HK-2 (cell line): Measurements from ENCODE around the gene CDR2L.
"Not testable (repeated sequence)": the region's sequence is repeated elsewhere in the genome, so short reads cannot be mapped to it uniquely, and the experiment has no call there.

Source experiments
- DNase-seq: peaks from one replicate; pipeline ENCODE4 v3.0.0-alpha.2; 2018; ENCODE audit not compliant: unreplicated experiment

Gene CDR2L

DNA sequence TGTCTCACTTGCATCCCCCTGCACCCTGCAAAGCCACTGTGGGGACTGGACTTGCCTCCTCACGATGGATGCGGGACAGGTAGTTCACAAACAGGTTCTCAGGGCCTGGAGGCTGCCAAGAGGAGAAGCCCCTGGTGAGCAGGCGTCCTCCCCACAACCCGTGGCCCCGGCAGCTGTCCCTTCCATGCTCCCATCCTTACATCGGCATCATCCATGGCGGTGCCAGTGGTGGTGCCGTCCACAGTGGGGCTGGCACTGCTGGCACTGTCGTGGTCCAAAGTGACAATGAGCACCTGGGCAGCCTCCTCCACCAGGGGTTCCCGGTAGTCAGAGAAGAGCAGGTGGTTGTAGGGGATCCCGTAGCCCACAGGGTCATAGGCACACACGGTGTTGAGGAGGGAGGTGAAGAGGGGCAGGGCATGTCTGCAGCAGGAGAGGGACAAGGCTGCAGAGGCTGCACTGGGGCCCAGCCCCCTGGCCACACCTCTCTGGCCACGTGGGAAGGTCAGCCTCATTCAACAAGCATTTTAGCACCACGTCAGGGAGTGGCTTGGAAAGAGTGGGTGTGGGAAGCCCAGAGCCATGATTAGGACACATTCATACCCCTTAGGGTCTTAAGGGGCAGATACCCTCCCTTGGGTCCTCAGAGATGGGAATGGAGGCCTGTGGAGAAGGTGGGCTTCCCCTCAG lies 27.5 kb upstream of the CDR2L start:
- DNase-seq: peak; percentile 35

DNA sequence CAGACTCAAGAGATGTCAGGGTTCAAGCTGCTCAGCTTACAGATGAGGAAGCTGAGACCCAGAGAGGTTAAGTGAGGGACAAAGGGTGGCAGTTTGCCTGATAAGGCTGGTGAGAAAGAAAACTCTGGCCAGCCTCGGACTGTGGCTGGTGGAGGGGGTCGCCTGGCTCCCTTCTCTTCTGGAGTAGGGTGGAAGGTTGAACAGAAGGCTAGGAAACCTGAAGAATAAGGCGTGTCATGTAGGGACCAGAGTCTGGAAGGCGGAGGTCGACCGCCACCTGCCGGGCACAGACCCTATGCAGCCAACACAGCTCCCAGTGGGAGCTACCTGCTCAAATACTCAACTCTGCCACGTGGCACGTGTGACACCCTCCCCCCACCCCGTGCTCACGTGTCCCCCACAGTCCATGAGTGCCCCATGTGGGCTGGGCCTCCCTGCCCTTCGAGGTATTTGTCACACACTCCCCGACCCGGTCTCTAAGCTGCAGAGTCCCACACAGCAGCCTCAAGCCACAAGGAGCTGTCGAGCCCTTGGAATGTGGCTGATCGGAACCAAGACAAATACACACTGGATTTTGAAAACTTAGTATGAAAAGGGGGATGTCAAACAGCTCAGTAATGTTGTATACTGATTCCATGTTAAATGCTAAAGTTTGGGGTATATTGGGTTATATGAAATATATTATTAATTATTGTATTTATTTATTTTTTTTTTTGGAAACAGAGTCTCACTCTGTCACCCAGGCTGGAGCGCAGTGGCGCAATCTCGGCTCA lies 26.7 kb upstream of the CDR2L start:
- DNase-seq: peak; percentile 76

DNA sequence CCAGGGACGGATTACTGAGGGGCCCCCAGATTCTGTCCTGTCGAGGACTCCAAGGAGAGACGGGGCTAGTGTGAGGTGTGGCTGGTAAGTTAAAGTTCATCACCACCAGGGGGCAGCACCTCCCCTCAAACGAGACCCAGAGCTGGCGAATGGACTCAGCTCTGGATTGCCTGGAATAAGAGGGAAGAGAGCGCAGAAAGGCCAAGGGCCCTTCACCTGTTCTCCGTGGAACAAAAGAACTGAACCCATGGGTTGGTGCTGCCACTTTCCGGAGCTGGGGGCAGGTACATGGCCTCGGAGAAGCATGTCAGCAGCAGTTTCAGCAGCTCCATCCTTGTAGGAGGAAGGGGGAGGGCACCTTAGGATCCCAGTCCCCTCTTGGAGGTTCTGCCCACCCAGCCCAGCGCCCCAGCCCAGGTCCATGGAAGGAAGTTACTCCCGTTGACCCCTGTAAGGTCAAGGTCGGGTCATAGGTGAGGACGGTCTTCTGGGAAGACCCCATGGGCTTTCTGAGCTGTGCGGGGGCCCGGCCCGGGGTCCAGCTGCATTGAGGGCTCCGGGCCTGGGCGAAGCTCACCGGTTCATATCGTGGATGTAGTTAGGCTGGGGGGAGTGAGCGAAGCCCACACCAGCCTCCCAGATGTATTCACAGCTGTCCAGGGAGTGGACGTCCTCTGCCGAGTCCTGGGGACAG lies 25.6 kb upstream of the CDR2L start:
- peak; percentile 90 for DNase-seq

DNA sequence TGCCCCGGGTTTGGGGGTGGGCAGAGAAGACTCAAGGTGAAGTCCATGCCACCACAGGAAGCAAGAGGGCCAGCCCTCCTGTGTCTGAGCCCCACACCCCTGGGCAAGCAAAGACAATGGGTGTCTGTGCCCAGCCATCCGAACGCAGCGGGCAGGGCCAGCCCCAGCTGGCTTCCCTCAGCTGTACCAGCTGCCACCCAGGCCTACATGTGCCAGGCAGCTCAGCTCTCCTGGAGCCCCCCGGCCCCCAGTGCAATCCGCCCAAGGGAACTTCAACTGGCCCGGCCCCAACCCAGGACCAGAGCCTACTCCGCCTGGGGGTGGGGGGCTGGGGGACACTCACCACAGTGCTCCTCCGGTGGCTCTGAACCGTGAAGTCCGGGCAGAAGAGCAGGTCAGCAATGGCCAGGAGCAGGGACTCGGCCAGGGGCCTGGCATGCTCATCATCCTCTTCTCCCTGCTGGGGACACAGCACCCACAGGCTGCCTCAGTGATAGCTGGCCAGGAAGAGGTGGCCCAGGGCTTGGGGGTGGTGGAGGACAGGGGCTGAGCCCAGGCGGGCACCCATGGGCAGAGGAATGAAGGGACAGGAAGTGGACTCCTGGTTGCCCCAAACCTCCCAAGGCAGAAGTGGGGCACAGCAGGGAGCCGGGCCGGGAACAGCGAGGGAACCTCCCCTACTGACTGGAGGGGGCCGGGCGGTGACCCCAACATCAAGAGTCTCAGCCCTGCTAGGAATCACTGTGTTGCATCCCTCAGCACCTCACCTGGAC lies 24.6 kb upstream of the CDR2L start:
- no peak for DNase-seq

DNA sequence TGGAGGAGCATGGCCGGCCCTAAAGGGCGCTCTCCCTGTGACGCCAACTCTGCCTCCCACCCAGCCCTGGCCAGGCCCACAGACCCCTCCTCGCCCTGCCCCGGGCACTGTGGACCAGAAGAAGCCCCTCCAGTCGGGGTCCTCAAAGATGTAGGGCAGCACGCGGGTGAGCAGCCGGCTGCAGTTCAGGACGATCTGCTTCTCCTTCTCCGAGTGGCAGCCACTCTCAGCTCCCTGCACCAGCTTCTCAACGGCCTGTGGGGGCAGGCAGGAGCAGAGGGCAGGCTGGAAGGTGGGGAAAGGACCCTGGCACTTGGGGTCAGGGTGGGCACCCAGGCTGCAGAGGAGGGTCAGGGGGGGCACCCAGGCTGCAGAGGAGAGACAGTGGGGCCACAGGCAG lies 23.8 kb upstream of the CDR2L start:
- no peak for DNase-seq

DNA sequence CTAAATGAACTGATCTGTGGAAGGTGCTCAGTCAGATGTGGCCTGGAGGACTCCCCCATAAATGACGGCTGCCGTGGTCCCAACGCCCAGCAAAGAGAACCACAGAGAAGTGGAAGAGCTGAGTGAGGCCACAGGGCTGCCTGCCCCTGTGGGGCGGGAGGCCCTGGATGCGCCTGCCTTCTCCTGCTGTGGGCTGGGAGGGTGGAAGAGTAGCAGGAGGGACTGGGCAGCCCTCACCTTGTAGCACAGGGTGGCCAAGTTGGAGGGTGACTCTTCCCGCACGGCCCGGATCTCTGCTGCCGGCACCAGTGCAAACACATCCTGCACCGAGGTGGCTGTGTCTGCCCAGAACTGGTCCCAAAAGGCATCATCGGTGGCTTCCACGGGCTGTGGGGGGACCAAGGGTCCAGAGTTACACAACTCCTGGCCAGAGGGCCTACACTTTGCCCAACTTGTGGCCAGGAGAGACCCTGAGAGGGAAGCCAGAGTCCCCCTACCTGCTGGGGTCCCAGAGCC lies 23.1 kb upstream of the CDR2L start:
- no peak for DNase-seq

DNA sequence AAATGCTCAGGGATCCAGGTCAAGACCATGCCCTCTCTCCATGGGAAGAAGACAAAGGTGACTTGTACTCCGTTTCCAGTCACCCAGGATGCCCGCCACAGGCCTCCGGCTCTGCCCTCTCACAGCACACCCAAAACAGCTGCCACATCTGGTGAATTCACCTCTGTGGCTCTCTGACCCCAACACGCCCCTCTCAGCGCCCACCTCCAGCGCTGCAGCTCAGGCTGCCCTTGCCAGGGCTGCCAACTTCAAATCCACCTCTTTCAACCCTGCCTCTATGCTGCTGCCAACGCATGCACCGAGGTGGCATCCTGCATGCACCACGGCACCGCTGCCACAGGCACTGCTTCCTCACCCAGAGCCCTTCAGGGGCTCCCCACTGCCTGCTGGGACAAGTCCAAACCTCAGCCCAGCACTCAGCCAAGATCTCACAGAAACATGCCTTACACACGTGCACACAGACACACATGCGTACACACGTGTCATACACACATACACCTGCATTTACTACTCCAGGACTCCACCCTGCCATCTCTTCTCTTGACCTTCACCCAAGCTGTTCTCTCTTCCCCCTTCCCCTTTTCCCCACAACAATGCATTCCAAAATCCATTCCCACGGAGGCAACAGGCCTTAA lies 22.3 kb upstream of the CDR2L start:
- DNase-seq: no peak

DNA sequence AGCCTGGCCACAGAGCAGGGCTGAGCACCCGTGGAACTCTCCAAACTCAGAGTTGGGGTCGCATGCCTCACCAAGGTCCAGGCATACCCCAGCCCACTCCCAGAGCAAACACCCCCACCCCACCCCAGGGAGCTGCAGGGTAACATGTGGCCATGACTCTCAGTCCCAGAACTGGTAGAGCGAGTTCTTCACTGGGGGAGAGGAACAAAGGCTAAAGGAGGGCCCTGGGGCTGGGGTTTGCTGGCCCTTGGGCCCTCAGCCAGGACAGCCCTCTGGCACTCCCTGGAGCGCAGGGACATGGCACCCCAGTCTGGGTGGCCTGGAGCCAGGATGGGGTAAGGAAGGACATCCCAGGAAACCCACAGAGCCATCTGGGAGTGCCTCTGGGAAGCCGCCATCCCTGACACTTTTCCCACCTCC lies 19.1 kb upstream of the CDR2L start:
- DNase-seq: no peak

DNA sequence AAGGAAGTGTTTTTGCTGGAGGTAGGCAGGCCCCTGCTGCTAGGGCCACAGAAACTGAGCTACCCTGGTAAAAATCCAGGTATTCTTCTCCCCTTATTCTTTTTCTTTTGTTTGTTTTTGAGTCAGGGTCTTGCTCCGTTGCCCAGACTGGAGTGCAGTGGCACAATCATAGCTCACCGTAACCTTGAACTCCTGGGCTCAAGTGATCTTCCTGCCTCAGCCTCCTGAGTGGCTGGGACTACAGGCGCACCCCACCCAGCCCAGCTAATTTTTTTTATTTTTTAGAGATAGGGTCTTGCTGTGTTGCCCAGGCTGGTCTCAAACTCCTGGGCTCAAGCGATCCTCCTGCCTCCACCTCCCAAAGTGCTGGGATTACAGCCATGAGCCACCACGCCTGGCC lies 17.9 kb upstream of the CDR2L start:
- not testable (repeated sequence) for DNase-seq

DNA sequence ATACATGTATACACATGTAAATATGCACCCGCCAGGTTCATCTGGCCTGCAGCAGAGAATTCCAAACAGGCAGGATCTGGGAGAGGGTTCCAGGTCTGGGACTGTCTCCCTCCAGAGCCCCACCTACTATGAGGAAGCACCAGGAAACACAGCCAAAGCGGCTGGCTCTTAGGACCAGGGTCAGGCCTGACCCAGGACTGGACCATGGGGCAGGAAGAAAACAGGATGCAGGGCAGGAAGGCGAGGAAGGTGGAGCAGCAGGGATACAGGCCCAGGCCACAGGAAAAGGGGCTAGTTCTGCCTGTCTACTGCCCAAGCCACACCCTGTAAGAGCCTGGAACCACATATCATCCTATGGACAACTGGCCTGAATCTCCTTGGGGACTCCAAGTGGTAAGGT lies 17.0 kb upstream of the CDR2L start:
- no peak for DNase-seq

DNA sequence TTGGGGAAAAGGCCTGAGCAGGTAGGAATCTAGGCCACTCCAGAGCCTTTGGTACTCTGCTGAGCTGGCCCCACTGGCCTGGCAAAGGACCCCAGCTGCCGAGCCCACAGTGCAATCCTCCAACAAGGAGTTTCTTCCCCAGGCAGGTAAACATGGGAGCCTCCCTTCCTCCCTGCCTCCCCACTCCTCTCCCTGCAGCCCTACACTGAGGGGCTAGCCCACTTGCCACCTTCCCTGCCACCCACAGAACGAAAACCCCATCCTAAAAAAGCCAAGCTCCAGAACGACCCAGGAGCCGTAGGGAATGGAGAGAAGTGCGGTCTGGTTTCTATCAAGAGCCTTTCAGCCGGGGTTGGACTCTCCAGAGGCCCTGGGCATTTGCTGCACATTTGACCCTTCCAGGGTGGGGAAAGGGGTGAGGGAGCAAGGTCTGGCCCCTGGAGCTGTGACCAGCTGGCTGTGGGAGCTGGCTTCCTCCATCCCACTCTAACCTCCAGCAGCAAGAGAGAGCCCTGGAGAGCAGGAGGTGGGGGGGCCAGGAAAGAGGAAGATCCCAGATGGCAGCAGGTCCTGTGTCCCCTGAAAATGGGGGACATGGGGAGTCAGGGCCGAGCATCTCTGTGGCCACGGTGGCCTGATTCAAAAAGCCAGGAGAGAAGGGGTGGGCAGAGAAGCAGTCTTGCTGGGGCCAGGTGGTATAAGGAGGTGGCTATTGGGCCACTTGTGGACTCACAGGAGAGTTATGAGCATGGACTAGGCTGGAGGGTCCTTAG lies 16.2 kb upstream of the CDR2L start:
- no peak for DNase-seq

DNA sequence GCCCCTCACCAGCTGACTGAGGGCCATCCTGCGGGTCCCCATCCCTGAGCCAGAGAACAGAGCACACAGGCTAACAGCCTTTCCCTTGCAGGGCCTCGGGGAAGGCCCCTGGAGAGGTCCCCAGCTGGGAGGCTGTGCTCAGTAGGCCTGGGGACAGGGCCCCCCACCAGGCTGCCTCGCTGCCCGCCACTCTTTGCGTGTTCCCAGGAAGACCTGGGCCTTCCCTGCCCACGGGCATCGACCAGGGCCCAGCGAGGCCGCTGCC lies 15.7 kb upstream of the CDR2L start:
- DNase-seq: no peak

DNA sequence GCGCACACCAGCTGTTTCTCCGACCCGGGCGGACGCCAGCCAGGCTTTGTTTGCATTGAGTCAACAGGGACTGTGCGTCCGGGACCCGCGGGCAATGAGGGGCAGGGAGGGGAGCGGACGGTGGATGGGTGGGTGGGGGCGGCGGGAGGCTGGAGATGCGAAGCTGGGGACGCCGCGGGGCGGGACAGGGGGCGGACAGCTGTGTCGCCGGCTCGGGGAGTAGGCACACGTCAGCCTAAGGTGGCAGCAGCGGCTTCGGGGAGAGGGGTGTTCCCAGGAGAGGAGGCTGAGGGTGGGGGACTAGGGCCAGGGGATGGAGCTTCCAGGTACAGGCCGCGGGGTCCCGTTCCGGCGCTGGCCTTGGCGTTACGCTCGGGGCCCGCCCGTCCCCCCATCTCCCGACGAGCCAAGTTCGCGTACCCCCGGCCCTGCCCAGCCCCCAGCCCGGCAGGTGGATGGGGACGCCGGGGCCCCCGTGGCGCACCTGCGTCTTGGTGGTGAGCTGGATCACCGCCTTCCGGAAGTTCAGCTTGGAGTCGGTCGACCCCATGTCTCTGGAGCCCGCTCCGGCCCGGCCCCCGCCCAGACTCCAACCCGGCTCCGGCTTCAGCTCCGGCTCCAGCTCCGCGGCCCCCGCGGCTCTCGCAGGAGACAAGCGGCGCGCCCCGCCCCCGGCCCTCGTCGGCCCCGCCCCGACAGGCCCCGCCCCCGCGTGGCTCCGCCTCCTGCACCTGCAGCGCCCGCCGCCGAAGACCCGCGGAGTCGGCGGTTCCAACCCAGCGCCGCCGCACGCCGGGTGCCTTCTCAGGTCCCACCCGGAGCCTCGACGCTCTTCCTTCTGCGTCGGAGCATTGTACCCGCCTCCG lies 15.1 kb upstream of the CDR2L start, which contains the start of gene HID1:
HID1 (minus strand) TSS at position 653 of the 866 bp plus-strand sequence; CDS start at position 550, 103 bp downstream.
- no peak for DNase-seq

DNA sequence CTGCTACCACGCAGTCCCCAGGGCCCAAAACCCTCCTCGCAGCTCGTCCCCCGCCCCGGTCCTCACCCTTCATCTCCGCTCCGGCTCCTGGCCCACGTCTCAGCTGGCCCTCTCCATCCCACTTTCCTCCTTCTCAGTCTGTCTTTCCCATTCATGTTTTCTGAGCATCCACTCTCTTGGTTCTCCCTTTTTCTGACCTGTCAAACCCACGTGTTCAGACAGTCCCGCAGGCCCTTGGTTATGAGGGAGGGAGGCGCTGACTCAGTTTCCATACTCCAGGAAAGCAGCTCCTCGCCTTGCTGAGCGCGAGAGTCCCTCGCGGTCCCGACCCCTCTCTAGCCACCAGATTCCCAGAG lies 14.5 kb upstream of the CDR2L start:
- DNase-seq: no peak

DNA sequence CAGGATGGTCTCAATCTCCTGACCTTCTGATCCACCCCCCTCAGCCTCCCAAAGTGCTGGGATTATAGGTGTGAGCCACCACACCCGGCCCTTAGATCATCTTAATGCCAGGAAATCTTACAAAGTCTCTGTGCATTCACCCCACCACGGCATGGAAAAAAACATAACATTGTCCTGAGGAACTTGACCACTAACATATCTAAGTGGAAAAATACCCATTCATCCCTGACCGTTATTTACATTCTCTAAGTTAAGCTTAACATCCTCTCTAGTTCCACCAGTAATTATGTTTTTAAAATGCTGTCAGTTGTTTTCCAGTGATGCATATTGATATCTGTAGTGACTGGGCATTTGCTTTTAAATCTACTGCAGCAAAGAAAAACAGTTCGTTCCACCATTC lies 11.5 kb upstream of the CDR2L start:
- DNase-seq: no peak

DNA sequence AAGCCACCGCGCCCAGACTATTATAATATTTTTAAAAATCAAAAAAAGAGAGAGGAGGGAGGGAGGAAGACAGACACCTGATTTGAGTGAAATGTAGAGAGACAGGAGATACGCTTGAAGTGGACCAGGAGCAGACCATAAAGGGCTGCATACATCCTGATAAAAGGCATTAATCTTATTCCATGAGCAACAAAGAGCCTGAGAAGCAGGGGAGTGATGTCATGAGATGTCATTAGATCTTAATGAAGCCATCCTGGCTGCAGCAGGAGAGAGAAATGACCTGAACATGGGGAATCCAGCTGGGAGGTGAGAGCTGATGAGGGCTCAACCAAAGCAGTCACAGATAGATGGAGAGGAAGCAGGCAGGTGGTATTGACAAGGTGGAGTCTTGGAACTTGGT lies 9.6 kb upstream of the CDR2L start:
- DNase-seq: no peak

DNA sequence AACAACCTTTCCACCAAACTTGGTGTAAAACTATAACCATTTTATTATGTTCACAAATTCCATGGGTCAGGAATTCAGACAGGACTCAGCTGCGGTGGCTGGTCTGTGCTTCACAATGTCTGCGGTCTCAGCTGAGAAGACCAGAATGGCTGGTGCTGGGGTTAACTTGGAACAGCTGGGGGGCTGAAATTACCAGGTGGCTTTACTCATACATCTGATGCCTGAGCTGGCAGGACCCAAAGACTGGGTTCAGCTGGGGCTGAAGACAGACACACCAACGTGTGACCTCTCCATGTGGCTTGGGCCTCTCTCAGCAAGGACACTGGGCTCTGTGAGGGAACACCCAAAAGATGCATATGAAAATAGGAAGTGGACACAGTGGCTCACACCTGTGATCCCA lies 9.2 kb upstream of the CDR2L start:
- no peak for DNase-seq

DNA sequence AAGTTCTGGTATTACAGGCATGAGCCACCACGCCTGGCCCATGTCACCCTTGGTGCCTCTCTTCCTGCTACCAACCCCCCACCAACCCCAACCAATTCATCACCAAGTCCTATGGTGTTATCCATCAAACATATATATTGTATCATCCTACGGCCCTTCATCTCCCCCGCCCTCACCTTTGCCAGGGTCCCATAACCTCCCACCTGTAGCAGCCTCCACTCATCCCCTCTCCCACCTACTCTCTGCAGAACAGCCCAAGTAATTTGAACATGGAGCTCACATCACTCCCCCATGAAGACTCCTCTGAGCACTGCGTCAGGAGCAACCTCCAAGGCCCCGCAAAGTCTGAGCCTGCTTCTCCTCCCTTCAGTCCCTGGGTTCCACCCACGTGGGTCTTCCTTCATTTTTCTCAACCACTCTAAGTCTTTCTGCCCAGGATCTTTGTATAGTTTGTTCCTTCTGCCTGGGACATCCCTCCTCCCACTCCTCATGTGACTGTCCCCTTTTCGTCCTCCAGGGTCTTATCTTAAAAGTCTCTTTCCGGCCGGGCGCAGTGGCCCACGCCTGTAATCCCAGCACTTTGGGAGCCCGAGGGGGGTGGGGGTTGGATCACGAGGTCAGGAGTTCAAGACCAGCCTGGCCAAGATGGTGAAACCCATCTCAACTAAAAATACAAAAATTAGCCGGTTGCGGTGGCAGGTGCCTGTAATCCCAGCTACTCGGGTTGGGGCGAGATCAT lies 7.9 kb upstream of the CDR2L start:
- no peak for DNase-seq

DNA sequence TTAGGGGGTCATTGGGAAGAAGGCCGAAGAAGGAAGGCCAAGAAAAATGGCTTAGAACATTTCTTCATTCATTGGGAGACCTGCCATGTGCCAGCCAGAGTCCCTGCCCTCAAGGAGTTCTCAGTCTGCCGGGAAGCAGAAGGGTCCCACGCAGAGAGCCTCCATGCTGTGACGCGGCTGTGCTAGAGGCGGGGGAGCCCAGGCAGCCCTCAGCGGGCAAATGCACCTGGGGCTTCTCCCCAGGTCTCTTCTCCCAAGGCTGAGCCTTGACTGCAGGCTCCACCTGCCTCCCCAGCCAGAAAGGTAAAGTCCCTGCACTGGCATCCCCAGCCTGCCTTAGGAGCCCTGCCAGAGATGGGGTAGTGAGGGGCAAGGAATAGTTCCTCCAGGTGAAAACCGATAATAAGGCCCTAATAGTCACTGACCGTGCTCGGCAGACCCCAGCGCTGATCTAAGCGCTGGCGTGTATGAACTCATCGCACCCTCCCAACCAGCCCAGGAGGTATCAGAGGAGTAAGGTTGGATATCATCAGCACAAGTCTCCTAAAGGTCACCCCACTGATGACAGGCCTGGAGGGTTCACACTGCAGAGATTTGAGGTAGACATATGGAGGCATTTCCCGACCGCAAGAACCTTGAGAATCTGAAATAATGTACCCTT lies 6.0 kb upstream of the CDR2L start:
- DNase-seq: no peak
